Dendritic cell treated with granulocyte-macrophage colony-stimulating factor and Interleukin-4, amounts not matched to agents 40 ng/mL and 50 ng/mL, for 4 days (primary cell): ENCODE measurements around the gene IFT25.

Experiments
- H3K27ac Mint-ChIP-seq: one replicate; pipeline ENCODE4 v1.8.0; 2022; ENCODE audit warnings: mild to moderate bottlenecking, mixed read lengths
- H3K27me3 Mint-ChIP-seq: one replicate; pipeline ENCODE4 v1.8.0; 2022; ENCODE audit warnings: mild to moderate bottlenecking, mixed read lengths
- H3K36me3 Mint-ChIP-seq: one replicate; pipeline ENCODE4 v1.8.0; 2022; ENCODE audit warnings: low read depth, mixed read lengths
- H3K4me1 Mint-ChIP-seq: one replicate; pipeline ENCODE4 v1.8.0; 2022; ENCODE audit warnings: low read depth, mixed read lengths
- H3K4me3 Mint-ChIP-seq: one replicate; pipeline ENCODE4 v1.8.0; 2022; ENCODE audit warnings: mild to moderate bottlenecking, moderate library complexity, mixed read lengths
- H3K9me3 Mint-ChIP-seq: one replicate; pipeline ENCODE4 v1.8.0; 2022; ENCODE audit warnings: mixed read lengths
- intact Hi-C: fragments of 100-400 bp; cut with micrococcal nuclease; formaldehyde crosslinking; loops from one replicate; pipeline ENCODE4 v1.15.0; 2022

IFT25 gene

GRCh38 chr1:53947172-53947907 is 1.8 kb upstream of the IFT25 start:
- peak overlapping the region; percentile 88 for H3K27ac Mint-ChIP-seq
- intact Hi-C loops = loop anchor here (10.0 kb wide), 1 partner anchor 817 kb away; the partner anchor contains the start of gene PARS2
- H3K4me3 Mint-ChIP-seq = peak overlapping the region; percentile 83
- no peaks in the 10 kb centered on the region for H3K9me3 Mint-ChIP-seq
- peaks cover 36% of the 10 kb centered on the region for H3K36me3 Mint-ChIP-seq
- peaks cover 39% of the 10 kb centered on the region for H3K4me1 Mint-ChIP-seq
- no peaks in the 10 kb centered on the region for H3K27me3 Mint-ChIP-seq

- no peaks in the 10 kb centered on the region for H3K27me3 Mint-ChIP-seq
- H3K36me3 Mint-ChIP-seq = peaks cover 28% of the 10 kb centered on the region
- no peaks in the 10 kb centered on the region for H3K9me3 Mint-ChIP-seq
- H3K4me1 Mint-ChIP-seq = peaks cover 39% of the 10 kb centered on the region
- peak within 1 kb of the TSS; percentile 95 for H3K4me3 Mint-ChIP-seq
- intact Hi-C loops = loop anchor here (1.0 to 10.0 kb wide), 4 partner anchors 57 to 818 kb away; partner anchors contain the start of genes NDC1, PARS2, TCEANC2 and TMEM59
- peak within 1 kb of the TSS; percentile 88 for H3K27ac Mint-ChIP-seq
Measured at GRCh38 chr1:53946252-53947171, 1.0 kb upstream of the IFT25 start, which contains the start of gene LRRC42. Gene LRRC42 (plus strand): TSS chr1:53946350. CDS start chr1:53952000, 5,650 bp downstream.

GRCh38 chr1:53945183-53945432 is 391 bp downstream of the IFT25 start:
- intact Hi-C loops = loop anchor here (10.0 kb wide), 1 partner anchor 820 kb away; the partner anchor contains the start of gene PARS2
- Mint-ChIP-seq H3K27me3 (no peaks in the 10 kb centered on the region), H3K36me3 (peaks cover 28% of the 10 kb centered on the region), H3K4me3 (peak overlapping the region; percentile 95), H3K27ac (peak overlapping the region; percentile 88), H3K4me1 (peaks cover 42% of the 10 kb centered on the region), H3K9me3 (no peaks in the 10 kb centered on the region)

- no peaks in the 10 kb centered on the region for H3K27me3 Mint-ChIP-seq
- H3K36me3 Mint-ChIP-seq = peaks cover 30% of the 10 kb centered on the region
- H3K4me3 Mint-ChIP-seq = peak overlapping the region; percentile 95
- peaks cover 44% of the 10 kb centered on the region for H3K4me1 Mint-ChIP-seq
- H3K27ac Mint-ChIP-seq = peak overlapping the region; percentile 88
- H3K9me3 Mint-ChIP-seq = no peaks in the 10 kb centered on the region
- intact Hi-C loops = loop anchor here (10.0 kb wide), 1 partner anchor 820 kb away; the partner anchor contains the start of gene PARS2
Measured at GRCh38 chr1:53944469-53945182, 873 bp downstream of the IFT25 start.

GRCh38 chr1:53943490-53944043 is 1.9 kb downstream of the IFT25 start:
- peaks cover 44% of the 10 kb centered on the region for H3K4me1 Mint-ChIP-seq
- no peaks in the 10 kb centered on the region for H3K27me3 Mint-ChIP-seq
- H3K27ac Mint-ChIP-seq = peak overlapping the region; percentile 17
- H3K36me3 Mint-ChIP-seq = peaks cover 33% of the 10 kb centered on the region
- H3K4me3 Mint-ChIP-seq = no peak overlapping the region
- intact Hi-C loops = loop anchor here (10.0 kb wide), 1 partner anchor 821 kb away; the partner anchor contains the start of gene PARS2
- no peaks in the 10 kb centered on the region for H3K9me3 Mint-ChIP-seq

GRCh38 chr1:53943090-53943489 is 2.4 kb downstream of the IFT25 start:
- intact Hi-C loops = loop anchor here (10.0 kb wide), 1 partner anchor 822 kb away; the partner anchor contains the start of gene PARS2
- H3K4me1 Mint-ChIP-seq = peaks cover 44% of the 10 kb centered on the region
- H3K9me3 Mint-ChIP-seq = no peaks in the 10 kb centered on the region
- H3K27ac Mint-ChIP-seq = peak overlapping the region; percentile 17
- H3K36me3 Mint-ChIP-seq = peaks cover 37% of the 10 kb centered on the region
- H3K27me3 Mint-ChIP-seq = no peaks in the 10 kb centered on the region
- no peak overlapping the region for H3K4me3 Mint-ChIP-seq

- intact Hi-C loops = loop anchor here (10.0 kb wide), 1 partner anchor 822 kb away; the partner anchor contains the start of gene PARS2
- peaks cover 42% of the 10 kb centered on the region for H3K4me1 Mint-ChIP-seq
- H3K36me3 Mint-ChIP-seq = peaks cover 45% of the 10 kb centered on the region
- peak overlapping the region; percentile 17 for H3K27ac Mint-ChIP-seq
- H3K9me3 Mint-ChIP-seq = no peaks in the 10 kb centered on the region
- H3K4me3 Mint-ChIP-seq = no peak overlapping the region
- H3K27me3 Mint-ChIP-seq = no peaks in the 10 kb centered on the region
Measured at GRCh38 chr1:53942127-53942957, 3.2 kb downstream of the IFT25 start.

GRCh38 chr1:53938136-53938830 is 7.2 kb downstream of the IFT25 start:
- Mint-ChIP-seq H3K27ac (no peak overlapping the region), H3K4me3 (no peak overlapping the region), H3K9me3 (peaks cover 18% of the 10 kb centered on the region), H3K27me3 (no peaks in the 10 kb centered on the region), H3K4me1 (peaks cover 14% of the 10 kb centered on the region), H3K36me3 (peaks cover 61% of the 10 kb centered on the region)
- intact Hi-C loops = no loop called here

- Mint-ChIP-seq H3K27ac (no peak overlapping the region), H3K36me3 (peaks cover 71% of the 10 kb centered on the region)
- intact Hi-C loops = no loop called here
Measured at GRCh38 chr1:53936430-53936829, 9.1 kb downstream of the IFT25 start.

GRCh38 chr1:53934170-53934765 is 11.2 kb downstream of the IFT25 start:
- Mint-ChIP-seq H3K27me3 (no peaks in the 10 kb centered on the region), H3K27ac (no peak overlapping the region), H3K36me3 (peaks cover 77% of the 10 kb centered on the region), H3K4me3 (no peak overlapping the region), H3K4me1 (no peaks in the 10 kb centered on the region), H3K9me3 (peaks cover 22% of the 10 kb centered on the region)
- intact Hi-C loops = no loop called here

More at GRCh38 chr1:53936430-53936829, 9.1 kb downstream of the IFT25 start:
- H3K27me3 Mint-ChIP-seq = no peaks in the 10 kb centered on the region
- H3K4me1 Mint-ChIP-seq = peaks cover 5% of the 10 kb centered on the region
- H3K9me3 Mint-ChIP-seq = peaks cover 22% of the 10 kb centered on the region
- H3K4me3 Mint-ChIP-seq = no peak overlapping the region

- H3K27ac Mint-ChIP-seq = no peak overlapping the region
Measured at GRCh38 chr1:53931523-53931922, 14.0 kb downstream of the IFT25 start.

GRCh38 chr1:53930932-53931331 is 14.6 kb downstream of the IFT25 start:
- intact Hi-C loops = no loop called here
- H3K36me3 Mint-ChIP-seq = peaks cover 80% of the 10 kb centered on the region
- no peaks in the 10 kb centered on the region for H3K27me3 Mint-ChIP-seq
- no peak overlapping the region for H3K4me3 Mint-ChIP-seq
- H3K27ac Mint-ChIP-seq = no peak overlapping the region
- peaks cover 22% of the 10 kb centered on the region for H3K9me3 Mint-ChIP-seq
- no peaks in the 10 kb centered on the region for H3K4me1 Mint-ChIP-seq

More at GRCh38 chr1:53931523-53931922, 14.0 kb downstream of the IFT25 start:
- Mint-ChIP-seq H3K4me3 (no peak overlapping the region), H3K27me3 (no peaks in the 10 kb centered on the region), H3K9me3 (peaks cover 22% of the 10 kb centered on the region), H3K4me1 (no peaks in the 10 kb centered on the region), H3K36me3 (peaks cover 82% of the 10 kb centered on the region)
- intact Hi-C loops = no loop called here
